Panc1 (cell line): ENCODE data around the gene STXBP5.

Experiments used
- POLR2AphosphoS5 ChIP-seq: IDR thresholded peaks from 2 replicates; pipeline ENCODE4 v1.6.1; 2012; ENCODE audit warnings: mild to moderate bottlenecking, low read depth, low read length, moderate library complexity
- SIN3A ChIP-seq: IDR thresholded peaks from 2 replicates; pipeline ENCODE4 v1.6.1; 2012; ENCODE audit warnings: low read depth, mild to moderate bottlenecking, low read length, moderate library complexity, borderline replicate concordance; ENCODE audit not compliant: insufficient read depth
- TCF7L2 ChIP-seq: IDR thresholded peaks from 2 replicates; pipeline ENCODE4 v1.6.1; 2011; ENCODE audit warnings: mild to moderate bottlenecking, low read depth, low read length, inconsistent platforms
- TF ChIP-seq, protein P1 (sequence below): fragments of 450-650 bp; IDR thresholded peaks from 2 replicates; pipeline ENCODE4 v1.5.1; 2017; ENCODE audit warnings: mild to moderate bottlenecking
- TF ChIP-seq, protein P2 (sequence below), 2 experiments: IDR thresholded peaks; 2 replicates each; pipeline ENCODE4 v1.6.1; 2011 to 2012; ENCODE audit warnings: low read depth in 2 of 2, control low read depth in 1 of 2, low read length in 1 of 2, mild to moderate bottlenecking in 1 of 2, moderate library complexity in 1 of 2; ENCODE audit not compliant: insufficient read depth in 1 of 2

DNA sequence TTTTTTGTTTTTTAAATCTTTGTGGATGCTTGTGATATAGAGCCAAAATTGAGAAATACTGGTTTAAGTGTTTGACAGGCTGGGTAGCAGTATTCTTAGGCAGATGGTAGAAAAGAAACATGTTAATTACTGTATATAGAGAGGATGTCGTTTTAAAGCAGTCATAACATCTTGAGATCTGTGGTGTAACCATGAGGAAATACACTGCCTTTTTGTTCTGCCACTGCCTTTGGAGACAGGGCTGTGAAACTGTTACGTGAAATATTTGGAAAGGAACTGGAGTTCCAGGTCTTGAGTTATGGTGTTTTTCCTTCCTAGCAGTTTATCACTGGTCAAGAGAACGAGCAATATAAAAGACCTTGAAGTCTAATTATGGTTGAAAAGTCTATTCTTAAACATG lies 19.5 kb downstream of the STXBP5 start:
- TF ChIP-seq, protein P1, sequence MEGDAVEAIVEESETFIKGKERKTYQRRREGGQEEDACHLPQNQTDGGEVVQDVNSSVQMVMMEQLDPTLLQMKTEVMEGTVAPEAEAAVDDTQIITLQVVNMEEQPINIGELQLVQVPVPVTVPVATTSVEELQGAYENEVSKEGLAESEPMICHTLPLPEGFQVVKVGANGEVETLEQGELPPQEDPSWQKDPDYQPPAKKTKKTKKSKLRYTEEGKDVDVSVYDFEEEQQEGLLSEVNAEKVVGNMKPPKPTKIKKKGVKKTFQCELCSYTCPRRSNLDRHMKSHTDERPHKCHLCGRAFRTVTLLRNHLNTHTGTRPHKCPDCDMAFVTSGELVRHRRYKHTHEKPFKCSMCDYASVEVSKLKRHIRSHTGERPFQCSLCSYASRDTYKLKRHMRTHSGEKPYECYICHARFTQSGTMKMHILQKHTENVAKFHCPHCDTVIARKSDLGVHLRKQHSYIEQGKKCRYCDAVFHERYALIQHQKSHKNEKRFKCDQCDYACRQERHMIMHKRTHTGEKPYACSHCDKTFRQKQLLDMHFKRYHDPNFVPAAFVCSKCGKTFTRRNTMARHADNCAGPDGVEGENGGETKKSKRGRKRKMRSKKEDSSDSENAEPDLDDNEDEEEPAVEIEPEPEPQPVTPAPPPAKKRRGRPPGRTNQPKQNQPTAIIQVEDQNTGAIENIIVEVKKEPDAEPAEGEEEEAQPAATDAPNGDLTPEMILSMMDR, result no peak
- TF ChIP-seq, protein P2, sequence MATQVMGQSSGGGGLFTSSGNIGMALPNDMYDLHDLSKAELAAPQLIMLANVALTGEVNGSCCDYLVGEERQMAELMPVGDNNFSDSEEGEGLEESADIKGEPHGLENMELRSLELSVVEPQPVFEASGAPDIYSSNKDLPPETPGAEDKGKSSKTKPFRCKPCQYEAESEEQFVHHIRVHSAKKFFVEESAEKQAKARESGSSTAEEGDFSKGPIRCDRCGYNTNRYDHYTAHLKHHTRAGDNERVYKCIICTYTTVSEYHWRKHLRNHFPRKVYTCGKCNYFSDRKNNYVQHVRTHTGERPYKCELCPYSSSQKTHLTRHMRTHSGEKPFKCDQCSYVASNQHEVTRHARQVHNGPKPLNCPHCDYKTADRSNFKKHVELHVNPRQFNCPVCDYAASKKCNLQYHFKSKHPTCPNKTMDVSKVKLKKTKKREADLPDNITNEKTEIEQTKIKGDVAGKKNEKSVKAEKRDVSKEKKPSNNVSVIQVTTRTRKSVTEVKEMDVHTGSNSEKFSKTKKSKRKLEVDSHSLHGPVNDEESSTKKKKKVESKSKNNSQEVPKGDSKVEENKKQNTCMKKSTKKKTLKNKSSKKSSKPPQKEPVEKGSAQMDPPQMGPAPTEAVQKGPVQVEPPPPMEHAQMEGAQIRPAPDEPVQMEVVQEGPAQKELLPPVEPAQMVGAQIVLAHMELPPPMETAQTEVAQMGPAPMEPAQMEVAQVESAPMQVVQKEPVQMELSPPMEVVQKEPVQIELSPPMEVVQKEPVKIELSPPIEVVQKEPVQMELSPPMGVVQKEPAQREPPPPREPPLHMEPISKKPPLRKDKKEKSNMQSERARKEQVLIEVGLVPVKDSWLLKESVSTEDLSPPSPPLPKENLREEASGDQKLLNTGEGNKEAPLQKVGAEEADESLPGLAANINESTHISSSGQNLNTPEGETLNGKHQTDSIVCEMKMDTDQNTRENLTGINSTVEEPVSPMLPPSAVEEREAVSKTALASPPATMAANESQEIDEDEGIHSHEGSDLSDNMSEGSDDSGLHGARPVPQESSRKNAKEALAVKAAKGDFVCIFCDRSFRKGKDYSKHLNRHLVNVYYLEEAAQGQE (IDR thresholded peaks at IDR 0.05; ENCODE audit: insufficient read depth in 1 of 2, low read depth in 2 of 2, low read length in 1 of 2), result no peak
- TF ChIP-seq POLR2AphosphoS5 (no peak), SIN3A (no peak), TCF7L2 (no peak)
